B cell (primary cell): Measurements from ENCODE around the gene SHH.

Experiments
- EZH2 ChIP-seq: IDR thresholded peaks from 2 replicates; pipeline ENCODE4 v1.6.1; 2012; ENCODE audit warnings: borderline replicate concordance, low read depth, mild to moderate bottlenecking, moderate library complexity, low read length; ENCODE audit not compliant: insufficient read depth, poor library complexity, severe bottlenecking
- TF ChIP-seq, protein P1 (sequence below): fragments of 200-600 bp; IDR thresholded peaks from one replicate; pipeline ENCODE4 v1.8.0; 2022; ENCODE audit warnings: antibody characterized with exemption, mild to moderate bottlenecking

DNA sequence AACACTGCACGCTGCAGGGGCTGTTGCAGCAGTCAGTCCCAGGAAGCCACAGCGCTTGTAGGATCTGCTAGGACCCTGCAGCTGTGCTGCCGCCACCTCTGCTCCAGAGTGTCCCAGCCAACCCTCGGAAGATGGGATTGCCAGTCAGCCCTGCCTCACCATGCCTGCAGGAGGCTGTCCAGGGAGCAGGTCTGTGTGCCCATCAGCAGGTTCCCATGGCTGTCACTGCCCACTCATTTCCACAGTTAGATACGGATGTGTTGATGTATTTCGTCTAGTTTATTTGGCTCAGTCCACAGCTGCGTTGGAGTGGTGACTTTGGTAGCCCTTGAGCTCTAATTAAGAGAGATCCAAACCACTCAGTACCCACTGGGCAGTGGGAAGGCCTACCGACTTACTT lies 35.7 kb downstream of the SHH start:
- TF ChIP-seq, protein P1, sequence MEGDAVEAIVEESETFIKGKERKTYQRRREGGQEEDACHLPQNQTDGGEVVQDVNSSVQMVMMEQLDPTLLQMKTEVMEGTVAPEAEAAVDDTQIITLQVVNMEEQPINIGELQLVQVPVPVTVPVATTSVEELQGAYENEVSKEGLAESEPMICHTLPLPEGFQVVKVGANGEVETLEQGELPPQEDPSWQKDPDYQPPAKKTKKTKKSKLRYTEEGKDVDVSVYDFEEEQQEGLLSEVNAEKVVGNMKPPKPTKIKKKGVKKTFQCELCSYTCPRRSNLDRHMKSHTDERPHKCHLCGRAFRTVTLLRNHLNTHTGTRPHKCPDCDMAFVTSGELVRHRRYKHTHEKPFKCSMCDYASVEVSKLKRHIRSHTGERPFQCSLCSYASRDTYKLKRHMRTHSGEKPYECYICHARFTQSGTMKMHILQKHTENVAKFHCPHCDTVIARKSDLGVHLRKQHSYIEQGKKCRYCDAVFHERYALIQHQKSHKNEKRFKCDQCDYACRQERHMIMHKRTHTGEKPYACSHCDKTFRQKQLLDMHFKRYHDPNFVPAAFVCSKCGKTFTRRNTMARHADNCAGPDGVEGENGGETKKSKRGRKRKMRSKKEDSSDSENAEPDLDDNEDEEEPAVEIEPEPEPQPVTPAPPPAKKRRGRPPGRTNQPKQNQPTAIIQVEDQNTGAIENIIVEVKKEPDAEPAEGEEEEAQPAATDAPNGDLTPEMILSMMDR, result no peak
- TF ChIP-seq EZH2, result no peak
